NCI-H2227 (cell line): ENCODE measurements around the gene OR7D4.
"Not testable (repeated sequence)": the region's sequence is repeated elsewhere in the genome, so short reads cannot be mapped to it uniquely, and the experiment has no call there.

Source experiments
- DNase-seq: peaks from one replicate; lab custom pipeline; 2025; ENCODE audit not compliant: unreplicated experiment; lab: John Stamatoyannopoulos, UW

OR7D4 gene

GRCh38 chr19:9219489-9219888, at the start of gene OR7D4:
Gene OR7D4 (minus strand): TSS chr19:9219589. CDS start chr19:9214837, 4,752 bp downstream.
- no peak for DNase-seq

GRCh38 chr19:9251236-9251635, 31.8 kb upstream of the OR7D4 start:
- no peak for DNase-seq

- DNase-seq: no peak
These were observed 31.2 kb upstream of the OR7D4 start, which contains the start of gene OR7E24 for GRCh38 chr19:9250630-9251029. Gene OR7E24 (plus strand): TSS chr19:9250930. CDS start chr19:9251044, 114 bp downstream.

GRCh38 chr19:9205501-9206113, 13.8 kb downstream of the OR7D4 start:
- DNase-seq: peak; percentile 62

GRCh38 chr19:9198044-9198443, 21.3 kb downstream of the OR7D4 start:
- DNase-seq: not testable (repeated sequence)

- DNase-seq: no peak
These were observed 29.9 kb downstream of the OR7D4 start for GRCh38 chr19:9189535-9189934.

- DNase-seq: no peak
These were observed 32.2 kb downstream of the OR7D4 start for GRCh38 chr19:9187191-9187590.

- no peak for DNase-seq
These were observed 36.4 kb downstream of the OR7D4 start for GRCh38 chr19:9183000-9183399.

- no peak for DNase-seq
These were observed 40.5 kb downstream of the OR7D4 start, which contains the start of gene OR7D2 for GRCh38 chr19:9178901-9179300. Gene OR7D2 (plus strand): TSS chr19:9178979. CDS start chr19:9185782, 6,803 bp downstream.

- DNase-seq: no peak
These were observed 44.1 kb downstream of the OR7D4 start for GRCh38 chr19:9175326-9175725.

GRCh38 chr19:9171393-9171991, 47.9 kb downstream of the OR7D4 start:
- no peak for DNase-seq

GRCh38 chr19:9166846-9167245, 52.5 kb downstream of the OR7D4 start:
- no peak for DNase-seq

GRCh38 chr19:9165261-9165660, 54.1 kb downstream of the OR7D4 start:
- no peak for DNase-seq

GRCh38 chr19:9161427-9161826, 58.0 kb downstream of the OR7D4 start:
- DNase-seq: no peak
